IPS-11a (cell line): ENCODE results near the gene RPL27A.

ENCODE experiments used
- H3K4me3 ChIP-seq: one replicate; pipeline ENCODE4 v1.5.1; 2013; ENCODE audit warnings: low read depth, low read length, control low read depth

Gene RPL27A

GRCh38 chr11:8719721-8720120 lies 37.1 kb downstream of the RPL27A start:
- no peak overlapping the region for H3K4me3 ChIP-seq

DNA sequence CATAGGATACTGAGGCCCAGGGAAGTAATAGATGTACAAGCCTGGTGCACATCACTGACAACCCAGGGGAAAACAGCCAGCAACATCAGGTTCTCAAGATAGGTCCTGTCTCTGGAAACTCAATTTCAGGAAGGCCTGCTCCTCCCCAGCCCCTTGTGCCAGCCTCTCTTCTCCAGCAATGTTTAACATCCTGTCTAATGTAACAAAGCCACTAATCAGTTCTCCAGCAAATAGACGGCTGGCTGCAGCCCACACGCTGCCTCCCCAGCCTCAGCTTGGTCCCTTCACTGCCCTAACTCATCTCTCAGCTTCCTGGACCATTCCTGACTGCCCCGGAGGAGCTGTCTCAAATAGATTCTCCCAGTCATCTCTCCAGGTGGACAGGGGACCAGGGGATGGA lies 37.8 kb downstream of the RPL27A start:
- no peak overlapping the region for H3K4me3 ChIP-seq

- H3K4me3 ChIP-seq = no peak overlapping the region
Measured at GRCh38 chr11:8720868-8721608, 38.4 kb downstream of the RPL27A start.

- H3K4me3 ChIP-seq = no peak overlapping the region
Measured at GRCh38 chr11:8721609-8722500, 39.3 kb downstream of the RPL27A start.

DNA sequence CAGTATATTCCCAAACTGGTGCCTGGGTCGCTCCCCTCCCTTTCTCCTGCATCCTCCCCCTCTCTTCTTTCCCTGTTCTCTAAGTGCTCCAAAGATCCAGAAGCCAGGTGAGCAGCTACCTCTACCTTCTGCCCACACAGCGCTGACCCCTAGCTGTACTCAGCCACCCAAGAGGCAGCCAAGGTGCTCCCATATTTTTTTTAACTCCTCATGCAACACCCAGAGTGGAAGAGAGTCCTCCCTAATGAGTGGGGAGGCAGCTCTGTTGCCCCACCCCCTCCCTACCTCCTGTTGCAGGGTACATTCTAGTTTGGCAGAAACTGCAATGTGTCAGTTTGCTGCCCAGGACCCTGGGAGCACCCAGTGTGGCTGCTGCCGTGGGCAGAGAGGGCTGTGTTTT lies 40.2 kb downstream of the RPL27A start:
- no peak overlapping the region for H3K4me3 ChIP-seq

DNA sequence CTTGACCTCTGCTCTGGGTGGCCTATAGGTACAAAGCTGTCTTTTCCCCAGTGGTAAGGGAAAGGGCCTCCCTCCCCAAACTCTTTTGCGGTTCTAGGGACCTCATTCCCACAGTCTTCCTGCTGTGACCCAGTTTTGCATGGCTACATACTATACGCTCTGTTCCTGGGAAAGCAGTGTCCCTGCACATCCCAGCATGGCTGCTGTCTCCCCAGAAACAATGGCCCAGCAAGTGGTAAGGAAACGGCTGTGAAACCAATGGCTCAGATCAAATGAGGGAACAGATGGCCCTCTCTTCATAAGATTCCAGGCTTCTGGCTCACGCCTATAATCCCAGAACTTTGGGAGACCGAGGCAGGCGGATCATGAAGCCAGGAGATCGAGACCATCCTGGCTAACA lies 41.1 kb downstream of the RPL27A start:
- no peak overlapping the region for H3K4me3 ChIP-seq

DNA sequence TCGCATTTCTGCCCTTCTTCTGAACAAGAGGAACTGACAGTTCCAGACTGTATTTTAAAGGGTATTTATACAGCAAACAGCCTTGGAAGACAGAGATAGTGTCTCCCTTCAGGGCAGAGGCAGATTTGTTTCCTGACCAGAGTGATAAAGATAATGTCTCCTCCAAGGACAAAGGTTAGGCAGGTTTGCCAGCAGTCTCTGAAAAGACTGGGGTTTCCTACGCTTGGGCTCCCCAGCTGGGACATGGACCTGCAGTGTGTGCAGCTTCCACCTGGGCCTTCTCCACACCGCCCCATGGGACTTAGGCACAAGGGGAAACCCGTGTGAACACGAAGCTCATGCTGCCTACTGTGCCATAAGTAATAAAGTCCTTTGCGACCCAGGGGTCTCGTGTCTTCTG lies 42.1 kb downstream of the RPL27A start:
- no peak overlapping the region for H3K4me3 ChIP-seq

DNA sequence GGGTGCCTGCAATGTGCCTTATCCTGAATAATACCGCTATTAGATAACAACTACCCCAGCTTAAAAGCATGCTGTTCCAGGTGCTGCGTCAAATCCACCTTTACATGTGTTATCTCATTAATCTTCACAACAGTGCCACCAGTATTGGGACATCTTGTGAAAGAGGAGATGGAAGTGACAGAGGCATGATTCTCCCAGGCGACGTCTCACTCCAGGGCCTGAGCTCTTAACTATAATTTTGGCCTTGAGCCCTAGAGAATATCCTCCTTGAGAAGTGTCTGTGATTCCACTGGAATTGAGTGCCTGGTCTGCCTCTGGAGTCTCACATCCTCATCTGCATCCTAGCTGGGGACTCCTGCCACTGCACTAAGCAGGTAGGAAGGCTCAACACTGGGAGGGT lies 43.8 kb downstream of the RPL27A start:
- H3K4me3 ChIP-seq = no peak overlapping the region

GRCh38 chr11:8728563-8728962 lies 46.0 kb downstream of the RPL27A start:
- no peak overlapping the region for H3K4me3 ChIP-seq

DNA sequence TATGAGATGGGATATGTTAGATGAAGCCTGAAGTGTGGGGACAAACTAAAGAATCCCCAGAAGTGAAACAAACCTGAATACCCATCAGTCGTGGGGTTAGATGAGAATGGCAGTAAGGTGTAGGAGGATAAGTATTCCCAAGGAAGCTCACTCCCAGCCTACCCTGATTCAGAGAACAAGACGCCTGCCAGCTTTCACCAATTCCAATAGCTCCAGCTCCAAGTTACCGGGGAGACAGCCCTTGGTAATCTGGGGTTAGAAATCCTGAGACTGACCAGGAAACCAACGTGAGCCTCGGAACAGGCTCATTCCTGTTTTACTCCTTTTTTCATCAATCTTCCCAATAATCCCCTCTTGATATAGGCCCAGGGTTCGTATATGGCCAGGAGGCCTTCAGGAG lies 46.5 kb downstream of the RPL27A start:
- H3K4me3 ChIP-seq = no peak overlapping the region

GRCh38 chr11:8729837-8730696 lies 47.5 kb downstream of the RPL27A start:
- H3K4me3 ChIP-seq = no peak overlapping the region

- no peak overlapping the region for H3K4me3 ChIP-seq
Measured at GRCh38 chr11:8730697-8731020, 48.1 kb downstream of the RPL27A start.

- H3K4me3 ChIP-seq = no peak overlapping the region
Measured at GRCh38 chr11:8731647-8732323, 49.2 kb downstream of the RPL27A start.

GRCh38 chr11:8732324-8732670 lies 49.7 kb downstream of the RPL27A start:
- no peak overlapping the region for H3K4me3 ChIP-seq

DNA sequence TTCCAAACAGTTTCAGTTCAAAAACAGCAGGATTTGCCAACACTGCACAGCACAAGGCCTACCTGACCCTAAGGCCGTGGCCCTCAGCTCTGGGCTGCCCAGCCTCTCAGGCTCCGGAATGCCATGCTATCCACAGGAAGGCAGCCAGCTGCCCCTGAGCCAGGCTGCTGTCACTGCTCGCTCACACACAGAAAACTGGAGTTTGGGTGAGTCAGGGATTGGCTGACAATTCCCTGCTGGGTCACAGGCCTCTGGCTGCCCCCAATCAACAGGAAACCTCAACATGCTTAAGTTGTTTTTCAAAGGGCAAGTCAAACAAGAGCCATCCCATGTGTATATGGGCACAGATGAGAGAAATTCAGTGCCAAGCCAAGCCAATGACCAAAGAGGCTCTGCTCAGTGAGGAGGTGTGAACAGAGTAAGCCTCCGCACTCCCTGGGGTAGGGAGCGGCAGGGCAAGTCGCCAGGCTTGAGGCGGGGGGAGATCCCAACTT lies 50.2 kb downstream of the RPL27A start:
- H3K4me3 ChIP-seq = no peak overlapping the region

DNA sequence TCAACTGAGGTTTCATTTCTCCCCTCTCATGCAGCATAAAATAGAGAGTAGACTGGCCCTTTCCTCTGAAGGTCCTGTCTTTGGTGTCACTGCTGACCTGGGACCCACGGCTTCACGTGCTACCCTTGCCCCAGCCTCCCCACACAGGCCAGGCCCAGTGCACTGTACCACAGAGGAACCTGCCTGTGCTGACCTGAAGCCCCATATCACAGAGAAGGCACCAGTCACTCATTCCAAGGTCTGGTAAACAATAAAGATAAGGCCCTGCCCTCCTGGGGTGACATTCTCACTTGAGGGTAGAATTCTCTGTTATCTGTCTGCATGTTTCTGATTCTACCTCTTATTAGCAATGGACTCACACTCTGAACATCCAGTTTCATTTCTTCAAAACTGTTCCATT lies 51.3 kb downstream of the RPL27A start:
- no peak overlapping the region for H3K4me3 ChIP-seq

- no peak overlapping the region for H3K4me3 ChIP-seq
Measured at GRCh38 chr11:8735094-8735493, 52.5 kb downstream of the RPL27A start.

DNA sequence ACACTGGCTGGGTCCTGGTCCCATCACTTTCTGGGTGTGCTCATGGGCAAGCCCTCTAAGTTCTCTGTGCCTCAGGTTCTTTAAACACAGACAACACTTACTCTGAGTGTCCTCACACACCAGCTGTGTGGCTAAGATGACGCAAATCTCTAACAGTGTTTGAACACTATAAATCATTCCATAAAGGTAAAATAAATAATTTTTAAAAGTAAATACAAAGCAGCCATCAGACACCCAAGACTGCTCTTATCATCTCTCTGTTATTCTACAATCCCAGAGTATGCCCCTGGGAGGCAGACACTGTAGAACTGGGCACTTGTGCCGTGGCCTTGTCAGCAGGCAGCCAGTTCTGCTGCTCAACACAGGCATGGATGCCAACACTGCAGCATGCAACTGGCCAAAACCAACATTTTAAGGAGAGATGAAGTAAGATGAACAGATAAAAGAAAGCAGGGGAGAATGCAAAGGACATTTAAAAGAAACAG lies 56.8 kb downstream of the RPL27A start:
- no peak overlapping the region for H3K4me3 ChIP-seq
